Vagina (tissue), 2 donors: ENCODE data around the gene TMEM154.

Source experiments
- CTCF ChIP-seq, 3 experiments: fragments of 450-650 bp in 2 of 3; fragments of 200-600 bp in 1 of 3; sonication (generic) in 1 of 3; IDR thresholded peaks; one replicate each; pipeline ENCODE4 v1.5.1; 2017 to 2019; ENCODE audit warnings: antibody characterized with exemption in 3 of 3, mild to moderate bottlenecking in 2 of 3, moderate library complexity in 2 of 3
- POLR2A ChIP-seq, 2 donors: fragments of 450-650 bp; IDR thresholded peaks; one replicate each; pipeline ENCODE4 v1.6.1; 2017; ENCODE audit warnings: antibody characterized with exemption in 2 of 2, mild to moderate bottlenecking in 2 of 2, moderate library complexity in 2 of 2
- POLR2AphosphoS5 ChIP-seq, 2 donors: sonication (generic); formaldehyde crosslinking; IDR thresholded peaks; one replicate each; pipeline ENCODE4 v1.9.0; 2017; ENCODE audit warnings: antibody characterized with exemption in 2 of 2, mild to moderate bottlenecking in 2 of 2, low read depth in 1 of 2; ENCODE audit not compliant: insufficient read depth in 1 of 2

GRCh38 chr4:152591396-152591795, 88.4 kb downstream of the TMEM154 start:
- no peak for TF ChIP-seq POLR2A (IDR thresholded peaks at IDR 0.05)
- no peak for TF ChIP-seq CTCF (IDR thresholded peaks at IDR 0.05)
- TF ChIP-seq POLR2AphosphoS5 (IDR thresholded peaks at IDR 0.05; ENCODE audit: insufficient read depth in 1 of 2, low read depth in 1 of 2): no peak
